Mucosa of descending colon (tissue), 3 donors: Measurements from ENCODE around the gene NIPAL4. TPM values are rescaled to one million over a fixed set of nuclear protein-coding genes. Genes with fewer than 3 reads are reported as not detected.
A peak's percentile ranks its signal among the peaks of the same experiment; 100 is the strongest.

Experiments used
- ATAC-seq: fragments of 200-7000 bp; cut with Tn5 transposase; one replicate; pipeline ENCODE4 v1.9.1; 2020; ENCODE audit warnings: mild to moderate bottlenecking, moderate library complexity
- DNase-seq, 3 donors: peaks; one replicate each; pipeline ENCODE4 v3.0.0-alpha.2; 2020
- H3K36me3 ChIP-seq: fragments of 200-600 bp; one replicate; pipeline ENCODE4 v1.8.0; 2021; ENCODE audit warnings: low read depth, mild to moderate bottlenecking
- H3K4me1 ChIP-seq: fragments of 200-600 bp; one replicate; pipeline ENCODE4 v1.8.0; 2021; ENCODE audit warnings: low read depth, mild to moderate bottlenecking
- H3K4me3 ChIP-seq: fragments of 200-600 bp; one replicate; pipeline ENCODE4 v1.8.0; 2021; ENCODE audit warnings: mild to moderate bottlenecking
- H3K9me3 ChIP-seq: fragments of 200-600 bp; one replicate; pipeline ENCODE4 v1.8.0; 2021; ENCODE audit warnings: mild to moderate bottlenecking
- intact Hi-C, 2 donors: fragments of 100-400 bp; cut with DNase I in 1 of 2; cut with micrococcal nuclease in 1 of 2; formaldehyde crosslinking; loops; one replicate each; pipeline versions ENCODE4 v1.11.0 to v1.11.1; 2022; cut with DNase I, micrococcal nuclease
- total RNA-seq, 3 donors: library from RNA; stranded (reverse); fragmentation: NEBNext Ultra II Directional in 2 of 3; extraction: Animal tissue kit (Norgen Biotek cat#: 25700) in 2 of 3; gene quantifications; one replicate each; pipeline versions ENCODE4 v1.2.1 to v1.2.4, GENCODE V29; 2021 to 2023
- TF ChIP-seq, protein P1 (sequence below): fragments of 200-600 bp; IDR thresholded peaks from one replicate; pipeline ENCODE4 v1.8.0; 2022; ENCODE audit warnings: antibody characterized with exemption, mild to moderate bottlenecking
- donor health status: DM: no; HTN: no; CAD: no; lungs with moderate emphysema.
- donor health status: DM: no; HTN: no; CAD: no.
- donor health status: DM: no; HTN: yes; CAD: no.

The NIPAL4 gene
- total RNA-seq, 3 donors from 2014 or later = 0.70 to 3.2 TPM; not detected in 1

DNA sequence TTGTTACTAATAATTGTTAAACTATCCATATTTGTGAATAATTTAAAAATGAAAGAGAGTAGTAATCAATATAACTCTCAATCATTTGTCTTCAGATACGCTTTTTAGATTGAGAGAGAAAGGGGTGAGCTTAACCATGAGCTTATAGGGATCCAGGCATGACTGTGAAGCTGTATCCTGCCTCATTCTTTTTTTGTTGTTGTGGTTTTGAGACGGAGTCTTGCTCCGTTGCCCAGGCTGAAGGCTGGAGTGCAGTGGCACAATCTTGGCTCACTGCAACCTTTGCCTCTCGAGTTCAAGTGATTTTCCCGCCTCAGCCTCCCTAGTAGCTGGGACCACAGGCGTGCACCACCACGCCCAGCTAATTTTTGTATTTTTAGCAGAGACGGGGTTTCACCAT is 44.0 kb downstream of the NIPAL4 start:
- H3K4me3 ChIP-seq = no peak overlapping the region
- peaks cover 8% of the 10 kb centered on the region for H3K4me1 ChIP-seq
- TF ChIP-seq, protein P1, sequence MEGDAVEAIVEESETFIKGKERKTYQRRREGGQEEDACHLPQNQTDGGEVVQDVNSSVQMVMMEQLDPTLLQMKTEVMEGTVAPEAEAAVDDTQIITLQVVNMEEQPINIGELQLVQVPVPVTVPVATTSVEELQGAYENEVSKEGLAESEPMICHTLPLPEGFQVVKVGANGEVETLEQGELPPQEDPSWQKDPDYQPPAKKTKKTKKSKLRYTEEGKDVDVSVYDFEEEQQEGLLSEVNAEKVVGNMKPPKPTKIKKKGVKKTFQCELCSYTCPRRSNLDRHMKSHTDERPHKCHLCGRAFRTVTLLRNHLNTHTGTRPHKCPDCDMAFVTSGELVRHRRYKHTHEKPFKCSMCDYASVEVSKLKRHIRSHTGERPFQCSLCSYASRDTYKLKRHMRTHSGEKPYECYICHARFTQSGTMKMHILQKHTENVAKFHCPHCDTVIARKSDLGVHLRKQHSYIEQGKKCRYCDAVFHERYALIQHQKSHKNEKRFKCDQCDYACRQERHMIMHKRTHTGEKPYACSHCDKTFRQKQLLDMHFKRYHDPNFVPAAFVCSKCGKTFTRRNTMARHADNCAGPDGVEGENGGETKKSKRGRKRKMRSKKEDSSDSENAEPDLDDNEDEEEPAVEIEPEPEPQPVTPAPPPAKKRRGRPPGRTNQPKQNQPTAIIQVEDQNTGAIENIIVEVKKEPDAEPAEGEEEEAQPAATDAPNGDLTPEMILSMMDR = no peak
- H3K36me3 ChIP-seq = no peaks in the 10 kb centered on the region
- no peak for ATAC-seq
- intact Hi-C loops = no loop called here
- no peak for DNase-seq
- H3K9me3 ChIP-seq = no peaks in the 10 kb centered on the region

DNA sequence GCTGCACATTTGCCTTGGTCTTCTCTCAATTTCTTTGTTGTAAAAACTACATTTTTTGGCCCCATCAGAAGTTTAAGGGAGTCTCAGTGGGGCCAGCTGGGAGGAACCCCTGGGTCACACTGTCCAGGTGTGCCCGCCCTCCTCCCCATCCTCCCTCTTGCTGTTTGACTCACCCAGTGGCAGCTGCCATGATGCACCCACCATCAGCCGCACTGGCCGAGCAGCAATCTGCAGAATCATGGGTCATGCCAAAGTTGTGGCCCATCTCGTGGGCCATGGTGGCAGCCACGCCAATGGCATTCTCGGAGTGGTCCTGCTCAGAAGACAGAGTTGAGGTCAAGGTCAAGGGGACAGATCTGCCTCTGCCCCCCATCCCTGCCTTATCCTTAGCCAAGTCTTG is 45.5 kb downstream of the NIPAL4 start:
- no peak overlapping the region for H3K4me3 ChIP-seq
- DNase-seq (no peak), ATAC-seq (no peak)
- H3K9me3 ChIP-seq = no peaks in the 10 kb centered on the region
- TF ChIP-seq, protein P1 = no peak
- no peaks in the 10 kb centered on the region for H3K36me3 ChIP-seq
- intact Hi-C loops = no loop called here
- peaks cover 8% of the 10 kb centered on the region for H3K4me1 ChIP-seq

DNA sequence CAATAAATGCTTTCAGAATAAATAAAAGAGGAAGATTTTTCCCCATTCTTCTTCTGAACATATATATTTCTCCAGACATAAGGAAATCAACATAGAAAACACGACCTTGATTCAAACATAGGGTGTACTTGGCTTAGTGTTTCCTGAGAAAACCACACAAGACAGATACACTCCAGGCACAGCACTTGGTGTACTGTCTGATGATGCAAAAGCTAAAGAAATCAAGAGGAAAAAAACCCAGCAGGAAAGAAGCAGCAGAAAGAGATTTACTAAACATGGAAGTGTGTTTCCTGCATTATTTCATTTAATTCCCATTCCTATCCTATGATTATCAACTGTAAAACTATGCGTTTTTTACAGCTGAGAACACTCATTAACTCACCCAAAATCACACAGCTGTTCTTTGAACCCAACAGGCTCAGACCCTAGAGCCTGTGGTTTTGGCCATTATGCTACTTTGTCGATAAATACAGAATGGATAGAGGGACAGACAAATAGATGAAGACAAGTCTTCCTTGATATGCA is 46.1 kb downstream of the NIPAL4 start:
- H3K36me3 ChIP-seq = no peaks in the 10 kb centered on the region
- DNase-seq = no peak
- no peak overlapping the region for H3K4me3 ChIP-seq
- no peak for ATAC-seq
- TF ChIP-seq, protein P1 = no peak
- no peaks in the 10 kb centered on the region for H3K9me3 ChIP-seq
- intact Hi-C loops = no loop called here
- H3K4me1 ChIP-seq = peaks cover 8% of the 10 kb centered on the region

DNA sequence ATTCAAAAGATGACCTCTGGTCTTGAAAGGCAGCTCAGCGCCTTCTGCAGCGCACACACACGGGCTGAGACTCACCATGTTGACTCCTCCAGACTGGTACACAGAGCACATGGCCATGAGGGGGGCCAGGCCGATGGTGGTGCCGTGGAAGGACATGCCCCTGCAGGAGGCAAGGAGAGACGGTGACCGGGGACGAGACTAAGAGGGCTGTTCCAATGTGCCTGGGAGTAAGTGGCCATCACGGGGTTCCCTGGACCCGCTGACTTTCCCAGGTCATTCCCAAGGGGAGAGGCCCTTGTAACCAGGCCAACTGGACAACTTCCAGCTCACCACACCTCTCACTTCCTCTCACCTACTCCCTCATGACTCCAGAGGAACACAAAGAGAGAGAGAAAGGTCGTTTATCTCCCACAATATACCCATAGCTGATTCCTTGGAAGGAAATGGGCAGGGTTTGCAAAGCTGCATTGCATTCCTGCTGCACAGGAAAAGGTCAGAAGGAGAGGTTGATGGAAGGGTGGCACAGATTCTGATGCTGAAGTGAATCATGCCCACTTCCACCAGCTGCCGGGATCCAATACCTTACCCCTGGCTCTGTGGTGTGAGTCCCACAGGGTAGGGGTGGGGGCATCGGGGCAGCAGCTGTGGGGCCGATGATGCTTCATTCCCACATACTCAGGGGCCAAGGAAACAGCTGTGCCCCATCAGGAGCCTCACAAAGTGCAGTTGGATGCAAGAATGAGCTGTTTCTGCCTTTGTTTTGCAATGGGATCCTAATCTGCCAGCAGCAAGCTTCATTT is 47.2 kb downstream of the NIPAL4 start:
- peak; percentile 87 for ATAC-seq
- Histone ChIP-seq H3K4me1 (peaks cover 8% of the 10 kb centered on the region), H3K9me3 (no peaks in the 10 kb centered on the region), H3K4me3 (no peak overlapping the region), H3K36me3 (no peaks in the 10 kb centered on the region)
- intact Hi-C loops = no loop called here
- DNase-seq = peak; percentile 62 to 82 (median 73)
- TF ChIP-seq, protein P1 = no peak

DNA sequence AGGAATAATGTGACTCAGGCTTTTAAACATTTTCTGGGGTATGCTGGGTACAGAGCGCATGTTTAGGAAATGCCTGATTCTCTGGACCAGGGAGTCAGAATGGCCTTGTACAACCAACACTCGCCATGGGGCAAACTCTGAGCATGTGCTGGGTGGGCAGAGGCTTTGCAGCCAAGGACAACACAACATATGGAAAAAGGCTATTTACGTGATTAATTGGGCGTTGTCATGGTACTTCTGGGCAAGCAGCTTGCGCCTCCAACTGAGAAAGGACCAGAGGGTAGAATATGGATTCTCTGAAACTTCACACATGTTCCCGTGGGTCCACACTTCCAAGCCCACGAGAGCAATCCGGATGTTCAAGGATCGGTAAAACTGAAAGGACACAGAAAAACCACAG is 49.1 kb downstream of the NIPAL4 start:
- no peaks in the 10 kb centered on the region for H3K36me3 ChIP-seq
- TF ChIP-seq, protein P1 = no peak
- intact Hi-C loops = no loop called here
- DNase-seq = no peak
- H3K9me3 ChIP-seq = no peaks in the 10 kb centered on the region
- no peak for ATAC-seq
- no peak overlapping the region for H3K4me3 ChIP-seq
- peaks cover 8% of the 10 kb centered on the region for H3K4me1 ChIP-seq
